ENCODE measurements around the gene DNMT3A.

Gene DNMT3A

GRCh38 chr2:25198576-25198975, 143.1 kb downstream of the DNMT3A start:
- peaks cover 5% of the 10 kb centered on the region for H3K4me1 ChIP-seq (ENCODE audit: insufficient read depth, low read length)
- no peak overlapping the region for H3K9ac ChIP-seq (ENCODE audit: low read depth, low read length)
- no peaks in the 10 kb centered on the region for H3K36me3 ChIP-seq (ENCODE audit: insufficient read depth, low read length)
- H3K9me3 ChIP-seq (ENCODE audit: control insufficient read depth, insufficient read depth, low read length) = no peaks in the 10 kb centered on the region

- Histone ChIP-seq H3K36me3 (ENCODE audit: insufficient read depth, low read length) (no peaks in the 10 kb centered on the region), H3K9me3 (ENCODE audit: control insufficient read depth, insufficient read depth, low read length) (no peaks in the 10 kb centered on the region), H3K4me1 (ENCODE audit: insufficient read depth, low read length) (peaks cover 5% of the 10 kb centered on the region), H3K9ac (ENCODE audit: low read depth, low read length) (no peak overlapping the region)
Measured at GRCh38 chr2:25198209-25198525, 143.6 kb downstream of the DNMT3A start.

GRCh38 chr2:25197336-25198208, 144.2 kb downstream of the DNMT3A start:
- Histone ChIP-seq H3K9ac (ENCODE audit: low read depth, low read length) (no peak overlapping the region), H3K36me3 (ENCODE audit: insufficient read depth, low read length) (no peaks in the 10 kb centered on the region), H3K4me1 (ENCODE audit: insufficient read depth, low read length) (peaks cover 5% of the 10 kb centered on the region), H3K9me3 (ENCODE audit: control insufficient read depth, insufficient read depth, low read length) (no peaks in the 10 kb centered on the region)

GRCh38 chr2:25194576-25195122, 147.1 kb downstream of the DNMT3A start:
- no peak overlapping the region for H3K9ac ChIP-seq (ENCODE audit: low read depth, low read length)
- H3K9me3 ChIP-seq (ENCODE audit: control insufficient read depth, insufficient read depth, low read length) = no peaks in the 10 kb centered on the region
- peaks cover 5% of the 10 kb centered on the region for H3K4me1 ChIP-seq (ENCODE audit: insufficient read depth, low read length)
- H3K36me3 ChIP-seq (ENCODE audit: insufficient read depth, low read length) = no peaks in the 10 kb centered on the region

- no peaks in the 10 kb centered on the region for H3K36me3 ChIP-seq (ENCODE audit: insufficient read depth, low read length)
- no peak overlapping the region for H3K9ac ChIP-seq (ENCODE audit: low read depth, low read length)
- H3K9me3 ChIP-seq (ENCODE audit: control insufficient read depth, insufficient read depth, low read length) = no peaks in the 10 kb centered on the region
- peaks cover 5% of the 10 kb centered on the region for H3K4me1 ChIP-seq (ENCODE audit: insufficient read depth, low read length)
Measured at GRCh38 chr2:25190536-25190935, 151.2 kb downstream of the DNMT3A start.

GRCh38 chr2:25188405-25188804, 153.3 kb downstream of the DNMT3A start:
- Histone ChIP-seq H3K36me3 (ENCODE audit: insufficient read depth, low read length) (no peaks in the 10 kb centered on the region), H3K9me3 (ENCODE audit: control insufficient read depth, insufficient read depth, low read length) (no peaks in the 10 kb centered on the region), H3K9ac (ENCODE audit: low read depth, low read length) (no peak overlapping the region), H3K4me1 (ENCODE audit: insufficient read depth, low read length) (no peaks in the 10 kb centered on the region; the same call in 1 of the 2 replicates)

- H3K36me3 ChIP-seq (ENCODE audit: insufficient read depth, low read length) = no peaks in the 10 kb centered on the region
- H3K9ac ChIP-seq (ENCODE audit: low read depth, low read length) = no peak overlapping the region
- H3K4me1 ChIP-seq (ENCODE audit: insufficient read depth, low read length) = no peaks in the 10 kb centered on the region; the same call in 1 of the 2 replicates
- no peaks in the 10 kb centered on the region for H3K9me3 ChIP-seq (ENCODE audit: control insufficient read depth, insufficient read depth, low read length)
Measured at GRCh38 chr2:25187729-25188350, 153.9 kb downstream of the DNMT3A start.

- no peaks in the 10 kb centered on the region for H3K36me3 ChIP-seq (ENCODE audit: insufficient read depth, low read length)
- H3K9me3 ChIP-seq (ENCODE audit: control insufficient read depth, insufficient read depth, low read length) = no peaks in the 10 kb centered on the region
- H3K9ac ChIP-seq (ENCODE audit: low read depth, low read length) = no peak overlapping the region
- H3K4me1 ChIP-seq (ENCODE audit: insufficient read depth, low read length) = no peaks in the 10 kb centered on the region
Measured at GRCh38 chr2:25184254-25184653, 157.5 kb downstream of the DNMT3A start.

GRCh38 chr2:25178976-25179375, 162.7 kb downstream of the DNMT3A start:
- H3K4me1 ChIP-seq (ENCODE audit: insufficient read depth, low read length) = no peaks in the 10 kb centered on the region
- H3K36me3 ChIP-seq (ENCODE audit: insufficient read depth, low read length) = no peaks in the 10 kb centered on the region
- no peak overlapping the region for H3K9ac ChIP-seq (ENCODE audit: low read depth, low read length)
- no peaks in the 10 kb centered on the region for H3K9me3 ChIP-seq (ENCODE audit: control insufficient read depth, insufficient read depth, low read length)
